ENCODE data around the gene CDKN1A. TPM values are rescaled to one million over a fixed set of nuclear protein-coding genes. Genes with fewer than 3 reads are reported as not detected.
A peak's percentile ranks its signal among the peaks of the same experiment; 100 is the strongest.

CDKN1A gene
- total RNA-seq, 1 donor from 2014 or later, result 50.4 TPM

GRCh38 chr6:36731622-36732310, 53.3 kb downstream of the CDKN1A start:
- no peak for ATAC-seq (ENCODE audit: low read depth)
- peaks cover 36% of the 10 kb centered on the region for H3K4me1 Mint-ChIP-seq
- POLR2A ChIA-PET, result interaction anchor here (1.4 kb wide), 1 partner anchor 23 kb away, joined by 3 read pairs; no protein-coding TSS in a partner anchor
- intact Hi-C loops (cut with micrococcal nuclease), result no loop called here
- H3K9me3 Mint-ChIP-seq, result no peaks in the 10 kb centered on the region
- no peaks in the 10 kb centered on the region for H3K27me3 Mint-ChIP-seq
- no peak overlapping the region for H3K27ac Mint-ChIP-seq
- H3K36me3 Mint-ChIP-seq (ENCODE audit: low read depth), result no peaks in the 10 kb centered on the region
- no peak for DNase-seq
- TF ChIP-seq CTCF (IDR thresholded peaks at IDR 0.05), result no peak
- CTCF ChIA-PET, result no interaction called here
- H3K4me3 Mint-ChIP-seq, result no peak overlapping the region

GRCh38 chr6:36733300-36733699, 54.8 kb downstream of the CDKN1A start:
- H3K4me1 Mint-ChIP-seq, result peaks cover 33% of the 10 kb centered on the region
- no peak overlapping the region for H3K4me3 Mint-ChIP-seq
- no peak for ATAC-seq (ENCODE audit: low read depth)
- no peak for DNase-seq
- H3K36me3 Mint-ChIP-seq (ENCODE audit: low read depth), result no peaks in the 10 kb centered on the region
- ChIA-PET CTCF (interaction anchor here (1.1 to 3.9 kb wide), 2 partner anchors 25 to 117 kb away, joined by 4 to 21 read pairs; no protein-coding TSS in a partner anchor), POLR2A (interaction anchor here (0.6 to 2.0 kb wide), 4 partner anchors 13 to 51 kb away, joined by 3 to 11 read pairs (median 4); no protein-coding TSS in a partner anchor)
- no peaks in the 10 kb centered on the region for H3K27me3 Mint-ChIP-seq
- no peak for TF ChIP-seq CTCF (IDR thresholded peaks at IDR 0.05)
- no peaks in the 10 kb centered on the region for H3K9me3 Mint-ChIP-seq
- intact Hi-C loops (cut with micrococcal nuclease), result no loop called here
- H3K27ac Mint-ChIP-seq, result no peak overlapping the region

GRCh38 chr6:36734486-36735060, 56.1 kb downstream of the CDKN1A start:
- intact Hi-C loops (cut with micrococcal nuclease), result loop anchor here (1.0 kb wide), 1 partner anchor 111 kb away; no protein-coding TSS in a partner anchor
- Mint-ChIP-seq H3K27ac (peak overlapping the region; percentile 65), H3K4me3 (peak overlapping the region; percentile 72), H3K9me3 (no peaks in the 10 kb centered on the region), H3K36me3 (ENCODE audit: low read depth) (no peaks in the 10 kb centered on the region), H3K27me3 (no peaks in the 10 kb centered on the region), H3K4me1 (peaks cover 37% of the 10 kb centered on the region)
- TF ChIP-seq CTCF (IDR thresholded peaks at IDR 0.05), result no peak
- ChIA-PET CTCF (interaction anchor here (0.6 to 3.9 kb wide), 7 partner anchors 11 to 122 kb away, joined by 3 to 21 read pairs (median 4); no protein-coding TSS in a partner anchor), POLR2A (interaction anchor here (1.3 to 2.0 kb wide), 4 partner anchors 19 to 56 kb away, joined by 3 to 15 read pairs (median 7); partner anchors contain the start of gene CDKN1A)
- DNase-seq (no peak), ATAC-seq (ENCODE audit: low read depth) (no peak)

- H3K4me1 Mint-ChIP-seq, result peaks cover 45% of the 10 kb centered on the region
- peak overlapping the region; percentile 72 for H3K4me3 Mint-ChIP-seq
- peak; percentile 90 for ATAC-seq (ENCODE audit: low read depth)
- H3K27me3 Mint-ChIP-seq, result no peaks in the 10 kb centered on the region
- no peaks in the 10 kb centered on the region for H3K36me3 Mint-ChIP-seq (ENCODE audit: low read depth)
- ChIA-PET POLR2A (interaction anchor here (1.3 to 2.0 kb wide), 4 partner anchors 19 to 57 kb away, joined by 3 to 15 read pairs (median 7); partner anchors contain the start of gene CDKN1A), CTCF (interaction anchor here (0.6 to 3.9 kb wide), 6 partner anchors 11 to 123 kb away, joined by 3 to 21 read pairs (median 4); no protein-coding TSS in a partner anchor)
- intact Hi-C loops (cut with micrococcal nuclease), result loop anchor here (1.0 kb wide), 1 partner anchor 112 kb away; no protein-coding TSS in a partner anchor
- TF ChIP-seq CTCF (IDR thresholded peaks at IDR 0.05), result no peak
- DNase-seq, result no peak
- H3K27ac Mint-ChIP-seq, result peak overlapping the region; percentile 65
- no peaks in the 10 kb centered on the region for H3K9me3 Mint-ChIP-seq
Observed at GRCh38 chr6:36735110-36736071, 56.9 kb downstream of the CDKN1A start.

Other genes starting within 250 kb of the CDKN1A start
- 0.11 and 0.22 TPM in 2 replicates for gene PXT1, start 235.9 kb upstream of the CDKN1A start, total RNA-seq
- 45.5 and 48.1 TPM in 2 replicates for gene KCTD20, start 235.7 kb upstream of the CDKN1A start, total RNA-seq
- 23.2 and 26.1 TPM in 2 replicates for gene STK38, start 131.2 kb upstream of the CDKN1A start, total RNA-seq
- 421 and 494 TPM in 2 replicates for gene SRSF3, start 84.4 kb upstream of the CDKN1A start, total RNA-seq
- gene RAB44, start 19.1 kb downstream of the CDKN1A start, total RNA-seq, result 0.20 TPM in 1 of 2 replicates, not detected in the other
- 57.8 and 59.1 TPM in 2 replicates for gene CPNE5, start 160.7 kb downstream of the CDKN1A start, total RNA-seq
- gene PPIL1, start 196.1 kb downstream of the CDKN1A start, total RNA-seq, result 23.4 and 27.0 TPM in 2 replicates
- 29.7 and 30.3 TPM in 2 replicates for gene C6orf89, start 207.2 kb downstream of the CDKN1A start, total RNA-seq

Measured in activated B cell treated with CpG ODN at 0.5 μM for 24 hours (primary cell).